BJ (cell line): ENCODE measurements around the gene IWS1. TPM values are rescaled to one million over a fixed set of nuclear protein-coding genes. Genes with fewer than 3 reads are reported as not detected.
"Not testable (repeated sequence)": the region's sequence is repeated elsewhere in the genome, so short reads cannot be mapped to it uniquely, and the experiment has no call there.

Experiments
- CTCF ChIA-PET: fragments of 350-600 bp; formaldehyde crosslinking; extraction: SDS; loops from one replicate; lab custom pipeline; 2021; ENCODE audit warnings: antibody characterized with exemption, inconsistent platforms; lab: Yijun Ruan, JAX
- POLR2A ChIA-PET: fragments of 300-600 bp; sonication (Branson Sonifier 250); formaldehyde crosslinking; extraction: SDS; loops from one replicate; lab custom pipeline; 2021; ENCODE audit warnings: antibody characterized with exemption; lab: Charles Lee
- DNase-seq: peaks from one replicate; pipeline ENCODE4 v3.0.0-alpha.2; 2011; ENCODE audit warnings: low read depth
- H3K27me3 ChIP-seq: 2 replicates; pipeline ENCODE4 v1.6.0; 2011; ENCODE audit warnings: low read length; ENCODE audit not compliant: control insufficient read depth, insufficient read depth
- H3K36me3 ChIP-seq: 2 replicates; pipeline ENCODE4 v1.5.1; 2011; ENCODE audit warnings: low read length; ENCODE audit not compliant: control insufficient read depth, insufficient read depth
- H3K4me3 ChIP-seq: 2 replicates; pipeline ENCODE4 v1.5.1; 2011; ENCODE audit warnings: low read depth, mild to moderate bottlenecking, control low read depth, low read length
- CTCF ChIP-seq: IDR thresholded peaks from 2 replicates; pipeline ENCODE4 v1.5.1; 2011; ENCODE audit warnings: low read depth, mild to moderate bottlenecking, control low read depth, inconsistent platforms, low read length, moderate library complexity; ENCODE audit not compliant: insufficient read depth
- polyA plus RNA-seq: library from polyadenylated mRNA; depleted of rRNA; stranded (reverse); fragments of >200 nt; gene quantifications from 2 replicates; pipeline ENCODE4 v1.2.3, GENCODE V29; 2011

IWS1 gene
- polyA plus RNA-seq, 1 experiment: 23.9 TPM

GRCh38 chr2:127545189-127545588 is 18.9 kb upstream of the IWS1 start:
- TF ChIP-seq CTCF: no peak
- CTCF ChIA-PET: no interaction called here
- H3K27me3 ChIP-seq: peaks cover 15% of the 10 kb centered on the region

GRCh38 chr2:127543013-127543501 is 16.8 kb upstream of the IWS1 start:
- DNase-seq, CTCF ChIA-PET, H3K4me3 ChIP-seq, H3K36me3 ChIP-seq, POLR2A ChIA-PET: not testable (repeated sequence)
- H3K27me3 ChIP-seq: peaks cover 12% of the 10 kb centered on the region

More at GRCh38 chr2:127545189-127545588, 18.9 kb upstream of the IWS1 start:
- DNase-seq: no peak
- Histone ChIP-seq H3K4me3 (no peak overlapping the region), H3K36me3 (no peaks in the 10 kb centered on the region)
- POLR2A ChIA-PET: no interaction called here

GRCh38 chr2:127542231-127542630 is 15.9 kb upstream of the IWS1 start:
- DNase-seq: no peak
- no peak overlapping the region for H3K4me3 ChIP-seq
- H3K27me3 ChIP-seq: peaks cover 12% of the 10 kb centered on the region
- ChIA-PET POLR2A (no interaction called here), CTCF (no interaction called here)
- no peaks in the 10 kb centered on the region for H3K36me3 ChIP-seq
- no peak for TF ChIP-seq CTCF

GRCh38 chr2:127541809-127542208 is 15.5 kb upstream of the IWS1 start:
- Histone ChIP-seq H3K36me3 (no peaks in the 10 kb centered on the region), H3K4me3 (no peak overlapping the region), H3K27me3 (peaks cover 12% of the 10 kb centered on the region)
- no peak for DNase-seq
- no peak for TF ChIP-seq CTCF
- CTCF ChIA-PET: no interaction called here
- POLR2A ChIA-PET: no interaction called here

- POLR2A ChIA-PET: no interaction called here
- Histone ChIP-seq H3K4me3 (no peak overlapping the region), H3K27me3 (peaks cover 6% of the 10 kb centered on the region), H3K36me3 (no peaks in the 10 kb centered on the region)
- DNase-seq: no peak
- no peak for TF ChIP-seq CTCF
- CTCF ChIA-PET: interaction anchor here (1.0 kb wide), 1 partner anchor 11 kb away, joined by 3 read pairs; the partner anchor contains the start of gene IWS1
Observed at GRCh38 chr2:127537644-127538043, 11.4 kb upstream of the IWS1 start.
